ENCODE results near the gene CHST4. TPM values are rescaled to one million over a fixed set of nuclear protein-coding genes. Genes with fewer than 3 reads are reported as not detected.

Gene CHST4
- total and polyA plus RNA-seq, 2 donors: 0.24 to 0.34 TPM

GRCh38 chr16:71562552-71562951, 36.3 kb downstream of the CHST4 start:
- Histone ChIP-seq H3K4me1 (ENCODE audit: control insufficient read depth in 2 of 2, insufficient read depth in 2 of 2, low read length in 2 of 2) (peaks cover 5 to 10% of the 10 kb centered on the region in 2 donors), H3K9me3 (ENCODE audit: control insufficient read depth in 2 of 2, insufficient read depth in 1 of 2, low read length in 1 of 2) (peaks cover 0 to 2% of the 10 kb centered on the region in 2 donors), H3K27me3 (ENCODE audit: control insufficient read depth in 2 of 2, insufficient read depth in 1 of 2, low read length in 1 of 2) (peaks cover 0 to 2% of the 10 kb centered on the region in 2 donors), H3K36me3 (ENCODE audit: control insufficient read depth in 2 of 2, insufficient read depth in 2 of 2, low read length in 1 of 2) (no peaks in the 10 kb centered on the region), H3K4me3 (ENCODE audit: low read length in 2 of 2) (no peak overlapping the region), H3K27ac (ENCODE audit: low read depth in 1 of 2, low read length in 1 of 2) (no peak overlapping the region)
- DNase-seq (ENCODE audit: low read depth in 6 of 9, low spot score in 9 of 9): no peak
- WGBS: 98% methylated on average over 1 of the region's 1 CpG

- peaks cover 4% of the 10 kb centered on the region in 2 donors for H3K27me3 ChIP-seq (ENCODE audit: control insufficient read depth in 2 of 2, insufficient read depth in 1 of 2, low read length in 1 of 2)
- peaks cover 5 to 10% of the 10 kb centered on the region in 2 donors for H3K4me1 ChIP-seq (ENCODE audit: control insufficient read depth in 2 of 2, insufficient read depth in 2 of 2, low read length in 2 of 2)
- H3K36me3 ChIP-seq (ENCODE audit: control insufficient read depth in 2 of 2, insufficient read depth in 2 of 2, low read length in 1 of 2): no peaks in the 10 kb centered on the region
- H3K4me3 ChIP-seq (ENCODE audit: low read length in 2 of 2): peak overlapping the region; percentile 48 to 54
- WGBS: 18% methylated on average over 19 of the region's 19 CpGs
- H3K9me3 ChIP-seq (ENCODE audit: control insufficient read depth in 2 of 2, insufficient read depth in 1 of 2, low read length in 1 of 2): peaks cover 0 to 2% of the 10 kb centered on the region in 2 donors
- peak overlapping the region; percentile 44 to 88 for H3K27ac ChIP-seq (ENCODE audit: low read depth in 1 of 2, low read length in 1 of 2)
- no peak for DNase-seq (ENCODE audit: low read depth in 6 of 9, low spot score in 9 of 9)
Observed at GRCh38 chr16:71564335-71564967, 38.2 kb downstream of the CHST4 start.

DNA sequence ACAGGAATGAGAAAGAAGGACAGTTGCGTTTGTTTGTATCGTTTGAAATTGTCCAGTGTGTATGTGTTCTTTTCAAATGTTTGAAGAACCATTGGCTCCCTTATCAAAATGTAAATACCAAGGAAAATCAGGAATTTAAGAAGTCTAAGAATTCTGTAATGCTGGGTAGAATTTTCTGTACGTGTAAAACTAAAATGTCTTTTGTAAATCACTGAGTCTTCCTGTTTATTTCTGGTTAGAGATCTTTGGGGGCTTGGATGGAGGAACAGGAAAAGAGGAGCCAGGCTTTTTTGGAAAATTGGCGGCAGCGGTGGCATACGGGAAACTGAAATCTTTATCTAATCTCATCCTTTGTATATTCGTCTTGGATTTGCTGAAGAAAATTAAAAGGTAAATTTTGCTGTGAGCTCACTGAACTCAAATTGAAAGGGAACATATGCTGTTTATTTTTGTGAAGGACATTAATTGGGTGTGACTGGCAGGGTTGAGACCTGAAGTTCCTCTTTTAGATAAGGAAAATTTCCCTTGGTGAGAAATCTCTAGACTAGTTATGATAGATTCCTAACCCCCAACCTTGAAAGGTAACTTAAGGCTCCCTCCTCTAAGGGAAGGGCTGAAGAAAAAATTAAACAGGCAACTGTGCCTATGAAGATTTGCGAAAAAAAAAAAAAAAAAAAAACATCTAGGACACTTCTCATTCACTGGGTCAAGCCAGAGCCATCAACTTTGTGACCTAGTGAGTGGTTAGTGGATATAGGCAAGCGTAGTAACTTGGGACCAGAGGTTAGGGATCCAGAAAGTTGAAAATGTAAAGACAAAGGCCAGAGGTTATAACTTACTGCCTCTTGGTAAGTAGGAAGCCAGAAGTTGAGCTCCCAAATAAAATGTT, 39.8 kb downstream of the CHST4 start:
- DNase-seq (ENCODE audit: low read depth in 6 of 9, low spot score in 9 of 9): peak in 1 of 9 donors; percentile 3
- H3K4me3 ChIP-seq (ENCODE audit: low read length in 2 of 2): peak overlapping the region in 1 of 2 donors; percentile 54
- 79% methylated on average over 9 of the region's 9 CpGs for WGBS
- peaks cover 4 to 7% of the 10 kb centered on the region in 2 donors for H3K27me3 ChIP-seq (ENCODE audit: control insufficient read depth in 2 of 2, insufficient read depth in 1 of 2, low read length in 1 of 2)
- no peak overlapping the region for H3K27ac ChIP-seq (ENCODE audit: low read depth in 1 of 2, low read length in 1 of 2)
- peaks cover 0 to 2% of the 10 kb centered on the region in 2 donors for H3K9me3 ChIP-seq (ENCODE audit: control insufficient read depth in 2 of 2, insufficient read depth in 1 of 2, low read length in 1 of 2)
- H3K36me3 ChIP-seq (ENCODE audit: control insufficient read depth in 2 of 2, insufficient read depth in 2 of 2, low read length in 1 of 2): no peaks in the 10 kb centered on the region
- H3K4me1 ChIP-seq (ENCODE audit: control insufficient read depth in 2 of 2, insufficient read depth in 2 of 2, low read length in 2 of 2): peaks cover 5 to 10% of the 10 kb centered on the region in 2 donors

DNA sequence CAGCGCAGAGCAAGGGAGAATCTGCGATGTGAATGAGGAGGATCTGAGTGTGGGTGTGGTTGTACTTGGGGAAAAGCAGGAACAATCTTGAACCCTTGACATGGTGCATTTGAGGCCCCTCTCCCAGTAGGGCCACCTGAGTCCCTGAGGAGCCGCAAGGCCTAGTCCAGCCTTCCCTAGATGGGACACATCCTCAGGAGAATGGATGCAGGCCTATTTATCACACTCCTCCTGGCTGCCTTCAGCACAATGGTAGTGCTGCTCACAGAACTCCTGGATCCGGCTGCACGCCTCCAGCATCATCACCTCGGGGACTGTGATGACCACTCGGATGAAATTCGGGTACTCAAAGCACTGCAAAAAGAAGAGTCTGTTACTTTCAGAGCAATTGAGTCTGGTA, 41.7 kb downstream of the CHST4 start:
- Histone ChIP-seq H3K4me1 (ENCODE audit: control insufficient read depth in 2 of 2, insufficient read depth in 2 of 2, low read length in 2 of 2) (peaks cover 5 to 10% of the 10 kb centered on the region in 2 donors), H3K4me3 (ENCODE audit: low read length in 2 of 2) (no peak overlapping the region), H3K27me3 (ENCODE audit: control insufficient read depth in 2 of 2, insufficient read depth in 1 of 2, low read length in 1 of 2) (peaks cover 4 to 7% of the 10 kb centered on the region in 2 donors), H3K27ac (ENCODE audit: low read depth in 1 of 2, low read length in 1 of 2) (no peak overlapping the region), H3K9me3 (ENCODE audit: control insufficient read depth in 2 of 2, insufficient read depth in 1 of 2, low read length in 1 of 2) (no peaks in the 10 kb centered on the region), H3K36me3 (ENCODE audit: control insufficient read depth in 2 of 2, insufficient read depth in 2 of 2, low read length in 1 of 2) (no peaks in the 10 kb centered on the region)
- 97% methylated on average over 8 of the region's 8 CpGs for WGBS
- DNase-seq (ENCODE audit: low read depth in 6 of 9, low spot score in 9 of 9): no peak

GRCh38 chr16:71568551-71568950, 42.3 kb downstream of the CHST4 start:
- Histone ChIP-seq H3K4me3 (ENCODE audit: low read length in 2 of 2) (no peak overlapping the region), H3K9me3 (ENCODE audit: control insufficient read depth in 2 of 2, insufficient read depth in 1 of 2, low read length in 1 of 2) (no peaks in the 10 kb centered on the region), H3K4me1 (ENCODE audit: control insufficient read depth in 2 of 2, insufficient read depth in 2 of 2, low read length in 2 of 2) (peaks cover 5 to 10% of the 10 kb centered on the region in 2 donors), H3K36me3 (ENCODE audit: control insufficient read depth in 2 of 2, insufficient read depth in 2 of 2, low read length in 1 of 2) (no peaks in the 10 kb centered on the region), H3K27ac (ENCODE audit: low read depth in 1 of 2, low read length in 1 of 2) (no peak overlapping the region), H3K27me3 (ENCODE audit: control insufficient read depth in 2 of 2, insufficient read depth in 1 of 2, low read length in 1 of 2) (peaks cover 4 to 7% of the 10 kb centered on the region in 2 donors)
- no peak for DNase-seq (ENCODE audit: low read depth in 6 of 9, low spot score in 9 of 9)
- 88% methylated on average over 4 of the region's 4 CpGs for WGBS

DNA sequence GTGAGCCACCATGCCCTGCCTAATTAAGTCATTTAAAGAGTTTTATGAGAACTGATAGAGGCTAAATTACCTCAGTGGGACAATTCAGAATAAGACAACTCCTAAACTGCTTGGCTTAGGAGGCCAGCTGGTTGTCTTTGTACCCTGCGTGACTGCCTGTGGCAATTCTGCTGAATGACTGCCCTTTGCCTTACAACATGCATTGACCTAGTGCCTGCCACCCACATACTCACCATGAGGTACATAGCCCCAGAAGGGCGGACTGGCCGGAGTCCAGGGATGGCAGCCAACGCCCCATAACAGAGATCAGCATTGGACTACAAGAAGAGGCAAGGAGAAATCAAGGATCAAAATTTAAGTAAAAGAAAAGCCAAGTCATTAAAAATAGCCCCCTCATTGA, 43.4 kb downstream of the CHST4 start:
- Histone ChIP-seq H3K36me3 (ENCODE audit: control insufficient read depth in 2 of 2, insufficient read depth in 2 of 2, low read length in 1 of 2) (no peaks in the 10 kb centered on the region), H3K9me3 (ENCODE audit: control insufficient read depth in 2 of 2, insufficient read depth in 1 of 2, low read length in 1 of 2) (no peaks in the 10 kb centered on the region), H3K27ac (ENCODE audit: low read depth in 1 of 2, low read length in 1 of 2) (no peak overlapping the region), H3K4me3 (ENCODE audit: low read length in 2 of 2) (no peak overlapping the region), H3K27me3 (ENCODE audit: control insufficient read depth in 2 of 2, insufficient read depth in 1 of 2, low read length in 1 of 2) (peaks cover 4 to 7% of the 10 kb centered on the region in 2 donors), H3K4me1 (ENCODE audit: control insufficient read depth in 2 of 2, insufficient read depth in 2 of 2, low read length in 2 of 2) (peaks cover 0 to 4% of the 10 kb centered on the region in 2 donors)
- WGBS: 97% methylated on average over 4 of the region's 4 CpGs
- DNase-seq (ENCODE audit: low read depth in 6 of 9, low spot score in 9 of 9): no peak

DNA sequence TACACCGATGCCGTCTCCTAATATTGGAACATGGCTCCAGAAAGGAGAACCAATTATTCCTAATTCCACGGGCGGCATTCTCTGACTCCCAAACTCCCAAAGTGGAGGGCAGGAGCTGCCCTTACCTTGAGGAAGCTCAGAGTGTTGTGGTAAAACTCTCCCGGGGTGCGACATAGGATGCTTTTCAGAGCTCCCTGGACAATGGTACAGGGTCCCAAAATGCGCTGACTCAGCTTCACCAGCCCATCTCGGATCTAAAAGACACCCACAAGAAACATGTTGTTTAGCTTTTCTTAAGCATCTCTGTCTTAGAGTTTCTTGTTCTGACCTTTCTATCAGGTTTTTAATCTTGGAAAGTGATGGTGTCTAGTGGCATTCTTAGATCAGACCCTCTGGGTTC, 43.9 kb downstream of the CHST4 start:
- 97% methylated on average over 8 of the region's 8 CpGs for WGBS
- Histone ChIP-seq H3K27ac (ENCODE audit: low read depth in 1 of 2, low read length in 1 of 2) (no peak overlapping the region), H3K9me3 (ENCODE audit: control insufficient read depth in 2 of 2, insufficient read depth in 1 of 2, low read length in 1 of 2) (no peaks in the 10 kb centered on the region), H3K27me3 (ENCODE audit: control insufficient read depth in 2 of 2, insufficient read depth in 1 of 2, low read length in 1 of 2) (peaks cover 4 to 7% of the 10 kb centered on the region in 2 donors), H3K4me3 (ENCODE audit: low read length in 2 of 2) (no peak overlapping the region), H3K4me1 (ENCODE audit: control insufficient read depth in 2 of 2, insufficient read depth in 2 of 2, low read length in 2 of 2) (peaks cover 0 to 3% of the 10 kb centered on the region in 2 donors), H3K36me3 (ENCODE audit: control insufficient read depth in 2 of 2, insufficient read depth in 2 of 2, low read length in 1 of 2) (no peaks in the 10 kb centered on the region)
- no peak for DNase-seq (ENCODE audit: low read depth in 6 of 9, low spot score in 9 of 9)

DNA sequence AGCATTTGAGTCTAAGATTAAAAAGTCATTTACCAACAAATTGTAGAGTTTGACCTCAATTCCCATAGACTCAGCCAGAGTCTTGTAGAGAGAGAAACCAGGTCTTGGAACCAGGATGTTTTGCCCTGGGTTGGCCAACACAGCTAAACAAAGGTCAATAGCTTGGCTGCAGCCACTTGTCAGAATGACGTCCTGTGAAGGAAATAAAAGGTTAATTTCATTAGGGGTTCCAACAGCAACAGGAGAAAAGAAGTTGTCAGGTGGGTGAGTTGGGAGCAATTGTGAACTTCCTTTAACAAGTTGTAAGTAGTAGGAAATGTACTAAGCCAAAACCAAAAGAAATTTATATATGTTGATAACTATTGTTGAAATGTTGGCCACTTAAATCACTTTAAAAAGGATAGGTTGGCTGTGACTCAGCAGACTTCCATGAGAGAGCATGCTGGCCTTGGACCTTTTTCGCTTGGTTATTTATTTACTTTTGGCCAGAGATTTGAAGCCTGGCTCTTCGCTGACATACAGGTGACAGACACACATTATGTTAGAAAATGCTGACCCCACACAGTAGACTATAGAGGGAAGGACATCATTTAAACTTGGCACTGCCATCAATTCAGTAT, 46.4 kb downstream of the CHST4 start:
- DNase-seq (ENCODE audit: low read depth in 6 of 9, low spot score in 9 of 9): no peak
- Histone ChIP-seq H3K27me3 (ENCODE audit: control insufficient read depth in 2 of 2, insufficient read depth in 1 of 2, low read length in 1 of 2) (peaks cover 4 to 5% of the 10 kb centered on the region in 2 donors), H3K4me3 (ENCODE audit: low read length in 2 of 2) (no peak overlapping the region), H3K4me1 (ENCODE audit: control insufficient read depth in 2 of 2, insufficient read depth in 2 of 2, low read length in 2 of 2) (no peaks in the 10 kb centered on the region), H3K36me3 (ENCODE audit: control insufficient read depth in 2 of 2, insufficient read depth in 2 of 2, low read length in 1 of 2) (no peaks in the 10 kb centered on the region), H3K27ac (ENCODE audit: low read depth in 1 of 2, low read length in 1 of 2) (no peak overlapping the region), H3K9me3 (ENCODE audit: control insufficient read depth in 2 of 2, insufficient read depth in 1 of 2, low read length in 1 of 2) (no peaks in the 10 kb centered on the region)
- 85% methylated on average over 3 of the region's 3 CpGs for WGBS

Measured in thymus (tissue), 11 donors.